K562 (cell line): ENCODE results near the gene RABGAP1L. TPM values are rescaled to one million over a fixed set of nuclear protein-coding genes. Genes with fewer than 3 reads are reported as not detected.
"Not testable (repeated sequence)": the region's sequence is repeated elsewhere in the genome, so short reads cannot be mapped to it uniquely, and the experiment has no call there.

Source experiments
- ATAC-seq: fragments of 200-7000 bp; cut with Tn5 transposase; 3 replicates; pipeline ENCODE4 v1.9.1; 2020; ENCODE audit warnings: moderate library complexity
- BruUV-seq: library from RNA; stranded (reverse); fragments of 400-500 nt; replicated peaks from 2 replicates; lab custom pipeline; 2021; lab: Mats Ljungman, UMichigan
- CTCF ChIA-PET: fragments of 300-600 bp; formaldehyde crosslinking; extraction: SDS; loops from one replicate; lab custom pipeline; 2021; ENCODE audit warnings: low intra/inter-chr PET ratio; lab: Yijun Ruan, JAX
- POLR2A ChIA-PET: fragments of 300-600, 350-650 bp; sonication (Branson Sonifier 250); formaldehyde crosslinking; extraction: SDS; loops from one replicate; lab custom pipeline; 2021; ENCODE audit warnings: antibody characterized with exemption, inconsistent platforms; lab: Yijun Ruan, JAX
- DNase-seq, 4 experiments: peaks; one replicate each; pipeline versions ENCODE4 v3.0.0 to v3.0.0-alpha.2; 2011 to 2018; ENCODE audit warnings: low spot score in 3 of 4, mixed read lengths in 3 of 4; ENCODE audit errors: extremely low read depth in 1 of 4
- FAIRE-seq: peaks from 2 replicates; lab custom pipeline; 2011; peaks lifted over from hg19 to GRCh38; lab: Jason Lieb, UNC
- H2AFZ ChIP-seq: 2 replicates; pipeline ENCODE4 v1.6.0; 2011; ENCODE audit warnings: low read depth, low read length, control low read depth, inconsistent platforms
- H3K27ac ChIP-seq: fragments of 200-600 bp; 3 replicates; pipeline ENCODE4 v1.8.0; 2011; ENCODE audit warnings: low read depth, mild to moderate bottlenecking, control low read depth, inconsistent platforms, low read length, moderate library complexity, mixed read lengths; ENCODE audit errors: extremely low read depth
- H3K27me3 ChIP-seq, 2 experiments: fragments of 300-600 bp in 1 of 2; 2 replicates in 1 of 2; 3 replicates in 1 of 2; pipeline versions ENCODE4 v1.6.0 to v1.8.0; 2011; ENCODE audit warnings: inconsistent platforms in 2 of 2, low read length in 2 of 2, mild to moderate bottlenecking in 1 of 2, mixed read lengths in 1 of 2, moderate library complexity in 1 of 2; ENCODE audit not compliant: control insufficient read depth in 2 of 2, insufficient read depth in 2 of 2
- H3K36me3 ChIP-seq: fragments of 300-600 bp; 3 replicates; pipeline ENCODE4 v1.8.0; 2011; ENCODE audit warnings: mild to moderate bottlenecking, low read length, inconsistent platforms; ENCODE audit not compliant: control insufficient read depth, insufficient read depth
- H3K4me1 ChIP-seq, 2 experiments: fragments of 200-600 bp in 1 of 2; replicated peaks in 1 of 2; 2 replicates in 1 of 2; 3 replicates in 1 of 2; pipeline versions ENCODE4 v1.5.1 to v1.8.0; 2011; ENCODE audit warnings: inconsistent platforms in 2 of 2, low read length in 2 of 2, mild to moderate bottlenecking in 1 of 2, mixed read lengths in 1 of 2, moderate library complexity in 1 of 2; ENCODE audit not compliant: control insufficient read depth in 2 of 2, insufficient read depth in 2 of 2
- H3K4me2 ChIP-seq: 2 replicates; pipeline ENCODE4 v1.6.1; 2011; ENCODE audit warnings: low read length, control low read depth, inconsistent platforms, mixed read lengths; ENCODE audit not compliant: insufficient read depth
- H3K4me3 ChIP-seq: fragments of 200-600 bp; sonication (generic), shearing (Covaris generic); 2 replicates; pipeline ENCODE4 v1.5.1; 2016; ENCODE audit warnings: control low read depth, inconsistent platforms
- H3K79me2 ChIP-seq: fragments of 200-600 bp; 3 replicates; pipeline ENCODE4 v1.8.0; 2011; ENCODE audit warnings: low read length, inconsistent platforms; ENCODE audit not compliant: control insufficient read depth, insufficient read depth
- H3K9ac ChIP-seq, 2 experiments: 2 replicates each; pipeline versions ENCODE4 v1.6.0 to v1.6.1; 2011; ENCODE audit warnings: low read depth in 2 of 2, low read length in 2 of 2, control low read depth in 1 of 2, inconsistent platforms in 1 of 2, mild to moderate bottlenecking in 1 of 2, mixed read lengths in 1 of 2; ENCODE audit not compliant: insufficient read depth in 1 of 2
- H3K9me1 ChIP-seq: one replicate; pipeline ENCODE4 v1.6.0; 2011; ENCODE audit warnings: inconsistent platforms, mild to moderate bottlenecking, low read length, moderate library complexity; ENCODE audit not compliant: control insufficient read depth, insufficient read depth
- H3K9me3 ChIP-seq: replicated peaks from 2 replicates; pipeline ENCODE4 v1.5.1; 2011; ENCODE audit warnings: low read depth, low read length, inconsistent platforms; ENCODE audit not compliant: control insufficient read depth, insufficient read depth
- H4K20me1 ChIP-seq: replicated peaks from 2 replicates; pipeline ENCODE4 v1.6.1; 2011; ENCODE audit warnings: low read length, inconsistent platforms, mixed read lengths; ENCODE audit not compliant: control insufficient read depth, insufficient read depth
- ATF7 ChIP-seq: fragments of 450-650 bp; IDR thresholded peaks from 2 replicates; pipeline ENCODE4 v1.7.1; 2014; ENCODE audit warnings: mild to moderate bottlenecking, moderate library complexity
- CCAR2 ChIP-seq: fragments of 200-400 bp; formaldehyde crosslinking; IDR thresholded peaks from 2 replicates; pipeline ENCODE4 v1.6.1; 2017; ENCODE audit warnings: mild to moderate bottlenecking, low read depth, low read length
- CHD2 ChIP-seq: IDR thresholded peaks from 2 replicates; pipeline ENCODE4 v1.6.1; 2011; ENCODE audit warnings: low read depth, low read length
- LCOR ChIP-seq: sonication (generic); formaldehyde crosslinking; IDR thresholded peaks from 2 replicates; pipeline ENCODE4 v1.8.0; 2022; ENCODE audit warnings: mild to moderate bottlenecking, missing genetic modification reagents
- SAP30 ChIP-seq: fragments of 200-600 bp; sonication (generic); IDR thresholded peaks from 2 replicates; pipeline ENCODE4 v1.6.1; 2012; ENCODE audit warnings: borderline replicate concordance, low read depth, mild to moderate bottlenecking, moderate library complexity, low read length, control low read depth, inconsistent platforms; ENCODE audit not compliant: insufficient read depth, poor library complexity, severe bottlenecking
- ZNF12 ChIP-seq: sonication (generic); formaldehyde crosslinking; IDR thresholded peaks from 2 replicates; pipeline ENCODE4 v1.4.0; 2020; ENCODE audit warnings: mild to moderate bottlenecking, missing genetic modification reagents
- WGBS: fragments of 100-300 bp; shearing (Covaris generic); methylation state at CpG from one replicate; pipeline ENCODE4 v1.1.6; 2016; ENCODE audit warnings: low coverage, mixed read lengths; ENCODE audit not compliant: insufficient coverage; ENCODE audit errors: missing lambda C conversion rate; 5-methylcytosine and 5-hydroxymethylcytosine counted together
- in situ Hi-C: fragments of 300-500 bp; cut with MboI; formaldehyde crosslinking; loops from 4 replicates; pipeline ENCODE4 v1.15.0; 2018; ENCODE audit warnings: inconsistent platforms, mixed read lengths
- intact Hi-C: fragments of 100-400 bp; cut with micrococcal nuclease; formaldehyde crosslinking; loops from 2 replicates; pipeline ENCODE4 v1.14.2; 2022
- polyA plus RNA-seq, 8 experiments: library from polyadenylated mRNA; depleted of rRNA in 4 of 8; stranded (reverse) in 5 of 8; unstranded in 3 of 8; fragments of >200 nt; fragmentation: Nextera tagmentation in 2 of 8; fragmentation: Illumina TruSeq in 1 of 8; extraction: Ambion mirVana in 2 of 8; extraction: Trizol in 1 of 8; gene quantifications; 2 replicates each; pipeline versions ENCODE4 v1.2.1 to v1.2.3, GENCODE V29; 2011 to 2014; ENCODE audit warnings: inconsistent platforms in 1 of 8, missing spikeins in 1 of 8
- total RNA-seq, 7 experiments: library from RNA; depleted of rRNA in 6 of 7; stranded (reverse); fragments of >200 nt in 6 of 7; fragmentation: Illumina TruSeq in 2 of 7; extraction: Trizol in 2 of 7; gene quantifications; 2 replicates each; pipeline versions ENCODE4 v1.2.1 to v1.2.3, GENCODE V29; 2011 to 2021; ENCODE audit warnings: low replicate concordance in 1 of 7
- TF ChIP-seq, protein P1 (sequence below): fragments of 250-450 bp; sonication (Bioruptor Pico); IDR thresholded peaks from 2 replicates; pipeline ENCODE4 v1.9.0; 2021; ENCODE audit warnings: mild to moderate bottlenecking, inconsistent platforms

Gene RABGAP1L
- total and polyA plus RNA-seq, 9 of the 15 experiments (the other 6 are each of a cell fraction or from before 2014, with no cell fraction given) = 16.5 to 44.9 (median 26.7) TPM

DNA sequence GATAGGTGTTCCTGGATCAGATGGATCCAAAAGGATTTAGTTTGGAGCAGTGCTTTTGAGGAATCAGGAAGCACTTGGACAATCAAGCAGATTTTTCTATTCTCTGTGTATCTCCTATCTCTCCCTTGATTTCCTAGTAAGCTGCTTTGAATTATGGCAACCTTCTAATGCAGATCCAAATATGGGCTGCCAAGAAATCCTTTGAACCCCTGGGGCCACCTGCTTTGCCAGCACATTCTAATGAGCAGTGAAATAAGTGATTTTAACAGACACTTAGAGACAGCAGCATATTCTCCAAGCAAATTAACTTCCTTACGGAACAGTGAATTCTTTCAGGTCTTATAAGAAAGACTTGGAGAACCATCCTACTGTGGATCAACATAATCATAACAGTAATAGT, 483.9 kb downstream of the RABGAP1L start (continued):
- no peak for TF ChIP-seq CCAR2
- TF ChIP-seq, protein P1, sequence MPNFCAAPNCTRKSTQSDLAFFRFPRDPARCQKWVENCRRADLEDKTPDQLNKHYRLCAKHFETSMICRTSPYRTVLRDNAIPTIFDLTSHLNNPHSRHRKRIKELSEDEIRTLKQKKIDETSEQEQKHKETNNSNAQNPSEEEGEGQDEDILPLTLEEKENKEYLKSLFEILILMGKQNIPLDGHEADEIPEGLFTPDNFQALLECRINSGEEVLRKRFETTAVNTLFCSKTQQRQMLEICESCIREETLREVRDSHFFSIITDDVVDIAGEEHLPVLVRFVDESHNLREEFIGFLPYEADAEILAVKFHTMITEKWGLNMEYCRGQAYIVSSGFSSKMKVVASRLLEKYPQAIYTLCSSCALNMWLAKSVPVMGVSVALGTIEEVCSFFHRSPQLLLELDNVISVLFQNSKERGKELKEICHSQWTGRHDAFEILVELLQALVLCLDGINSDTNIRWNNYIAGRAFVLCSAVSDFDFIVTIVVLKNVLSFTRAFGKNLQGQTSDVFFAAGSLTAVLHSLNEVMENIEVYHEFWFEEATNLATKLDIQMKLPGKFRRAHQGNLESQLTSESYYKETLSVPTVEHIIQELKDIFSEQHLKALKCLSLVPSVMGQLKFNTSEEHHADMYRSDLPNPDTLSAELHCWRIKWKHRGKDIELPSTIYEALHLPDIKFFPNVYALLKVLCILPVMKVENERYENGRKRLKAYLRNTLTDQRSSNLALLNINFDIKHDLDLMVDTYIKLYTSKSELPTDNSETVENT = no peak
- TF ChIP-seq ZNF12 = no peak
- TF ChIP-seq LCOR (CRISPR knock-in tag) = no peak
- no peak for TF ChIP-seq CHD2
- no peak for TF ChIP-seq SAP30
- TF ChIP-seq, all 486 proteins: peak for 0

DNA sequence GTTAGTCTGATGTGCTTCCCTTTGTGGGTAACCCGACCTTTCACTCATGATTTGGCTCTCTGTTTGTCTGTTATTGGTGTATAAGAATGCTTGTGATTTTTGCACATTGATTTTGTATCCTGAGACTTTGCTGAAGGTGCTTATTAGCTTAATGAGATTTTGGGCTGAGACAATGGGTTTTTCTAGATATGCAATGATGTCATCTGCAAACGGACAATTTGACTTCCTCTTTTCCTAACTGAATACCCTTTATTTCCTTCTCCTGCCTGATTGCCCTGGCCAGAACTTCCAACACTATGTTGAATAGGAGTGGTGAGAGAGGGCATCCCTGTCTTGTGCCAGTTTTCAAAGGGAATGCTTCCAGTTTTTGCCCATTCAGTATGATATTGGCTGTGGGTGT, 490.3 kb downstream of the RABGAP1L start:
- FAIRE-seq, CTCF ChIA-PET, H3K9ac ChIP-seq, H3K4me2 ChIP-seq, H3K9me1 ChIP-seq, H3K27me3 ChIP-seq, H4K20me1 ChIP-seq, H3K36me3 ChIP-seq, H2AFZ ChIP-seq, DNase-seq, POLR2A ChIA-PET, H3K4me3 ChIP-seq, H3K4me1 ChIP-seq, H3K27ac ChIP-seq, BruUV-seq, intact Hi-C loops, in situ Hi-C loops, ATAC-seq, H3K9me3 ChIP-seq, H3K79me2 ChIP-seq: not testable (repeated sequence)
- 8% methylated on average over 2 of the region's 2 CpGs for WGBS
- TF ChIP-seq ATF7 = peak; percentile 73
